ENCODE measurements around the gene SMG9. TPM values are rescaled to one million over a fixed set of nuclear protein-coding genes. Genes with fewer than 3 reads are reported as not detected.

Gene SMG9
- total RNA-seq, 1 donor from 2014 or later, result 71.9 TPM

- intact Hi-C loops (cut with micrococcal nuclease), result no loop called here
Measured at GRCh38 chr19:43726736-43727592, 27.8 kb downstream of the SMG9 start.

GRCh38 chr19:43725468-43725867 is 29.3 kb downstream of the SMG9 start:
- intact Hi-C loops (cut with micrococcal nuclease), result no loop called here

GRCh38 chr19:43724896-43725295 is 29.9 kb downstream of the SMG9 start:
- intact Hi-C loops (cut with micrococcal nuclease), result loop anchor here (5.0 kb wide), 1 partner anchor 118 kb away; no protein-coding TSS in a partner anchor

- intact Hi-C loops (cut with micrococcal nuclease), result loop anchor here (5.0 kb wide), 1 partner anchor 116 kb away; no protein-coding TSS in a partner anchor
Measured at GRCh38 chr19:43723588-43723987, 31.2 kb downstream of the SMG9 start.

GRCh38 chr19:43721469-43722048 is 33.2 kb downstream of the SMG9 start:
- intact Hi-C loops (cut with micrococcal nuclease), result loop anchor here (5.0 kb wide), 1 partner anchor 114 kb away; no protein-coding TSS in a partner anchor

DNA sequence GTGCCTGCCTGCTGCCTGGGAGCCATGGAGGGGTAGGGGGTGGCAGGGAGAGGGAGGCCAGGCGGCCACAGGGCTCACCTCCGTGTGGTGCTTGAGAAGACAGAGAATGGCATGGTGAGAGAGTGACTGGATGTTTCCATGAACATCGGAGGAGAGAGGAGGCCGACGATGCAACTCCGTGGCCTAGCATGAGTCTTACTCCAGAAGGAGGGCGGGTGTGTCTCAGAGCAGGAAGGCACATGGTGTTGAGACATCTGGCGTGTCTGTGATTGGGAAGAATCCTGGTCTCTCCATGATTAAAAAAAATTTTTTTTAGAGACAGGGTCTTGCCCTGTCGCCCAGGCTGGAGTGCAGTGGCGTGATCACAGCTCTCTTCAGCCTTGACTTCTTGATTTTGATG is 33.8 kb downstream of the SMG9 start:
- intact Hi-C loops (cut with micrococcal nuclease), result loop anchor here (5.0 kb wide), 1 partner anchor 114 kb away; no protein-coding TSS in a partner anchor

DNA sequence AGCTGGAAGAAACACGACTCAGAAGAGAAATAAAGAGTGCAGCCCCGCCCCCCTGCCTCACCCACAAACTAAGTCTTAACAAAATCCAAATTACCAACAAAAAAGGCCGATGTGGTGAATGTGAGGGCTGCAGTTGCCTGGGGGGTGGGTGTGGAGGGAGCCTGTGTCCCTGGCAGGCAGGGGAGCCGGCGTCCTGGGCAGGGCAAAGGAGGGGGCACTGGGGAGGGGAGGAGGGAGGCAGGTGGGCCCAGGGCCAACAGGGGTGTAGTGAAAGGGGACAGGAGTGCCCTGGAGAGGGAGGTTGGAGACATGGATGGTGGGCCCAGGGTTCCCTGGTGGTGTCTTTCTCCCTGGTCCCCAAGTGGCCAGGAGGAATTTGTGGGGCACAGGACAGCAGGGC is 34.8 kb downstream of the SMG9 start:
- intact Hi-C loops (cut with micrococcal nuclease), result loop anchor here (5.0 kb wide), 1 partner anchor 113 kb away; no protein-coding TSS in a partner anchor

GRCh38 chr19:43719378-43719868 is 35.3 kb downstream of the SMG9 start:
- intact Hi-C loops (cut with micrococcal nuclease), result no loop called here

GRCh38 chr19:43718627-43719377 is 36.0 kb downstream of the SMG9 start:
- intact Hi-C loops (cut with micrococcal nuclease), result no loop called here

DNA sequence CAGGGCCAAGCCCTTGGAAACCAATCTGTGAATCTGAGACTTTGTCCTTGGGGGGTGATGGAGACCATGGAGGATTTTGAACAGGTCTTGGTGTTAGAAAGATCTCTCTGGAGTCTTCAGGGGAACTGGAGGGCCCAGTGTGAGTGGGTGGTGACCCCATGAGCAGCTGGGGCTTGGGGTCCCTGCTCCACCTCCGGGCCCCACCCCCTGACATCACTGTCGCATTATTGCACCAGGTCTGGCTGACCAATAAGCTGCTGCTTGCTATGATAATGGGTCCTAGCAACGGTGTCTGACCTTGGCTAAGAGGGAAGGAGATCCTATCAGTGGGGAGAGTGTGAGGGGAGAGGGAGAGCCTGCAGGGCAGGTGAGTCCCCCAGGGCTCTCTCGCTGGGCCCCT is 39.0 kb downstream of the SMG9 start, which contains the start of gene IRGC:
Gene IRGC (plus strand): TSS at position 301 of the 400 bp plus-strand sequence. CDS start 2,483 bp downstream, outside the sequence.
- intact Hi-C loops (cut with micrococcal nuclease), result no loop called here

DNA sequence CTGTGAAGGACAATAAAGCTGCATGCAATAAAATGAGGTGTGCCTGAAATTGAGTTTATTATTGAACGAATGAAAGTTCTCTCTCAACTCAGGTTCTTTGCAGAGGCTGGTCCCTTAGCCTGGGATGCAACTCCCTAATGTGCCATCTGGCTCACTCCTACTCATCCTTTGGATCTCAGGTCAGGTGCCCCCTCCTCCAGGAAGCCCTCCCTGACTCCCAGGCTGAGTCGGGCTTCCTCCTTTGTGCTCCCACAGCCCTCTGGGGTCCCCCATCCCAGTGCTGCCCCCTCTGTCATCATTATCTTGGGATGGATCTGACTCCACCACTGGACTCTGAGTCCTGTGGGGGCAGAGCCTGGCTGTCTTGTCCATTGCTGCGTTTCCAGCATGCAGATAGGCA is 41.6 kb downstream of the SMG9 start:
- intact Hi-C loops (cut with micrococcal nuclease), result no loop called here

GRCh38 chr19:43711751-43712355 is 42.9 kb downstream of the SMG9 start:
- intact Hi-C loops (cut with micrococcal nuclease), result no loop called here

GRCh38 chr19:43708716-43709115 is 46.0 kb downstream of the SMG9 start:
- intact Hi-C loops (cut with micrococcal nuclease), result no loop called here

DNA sequence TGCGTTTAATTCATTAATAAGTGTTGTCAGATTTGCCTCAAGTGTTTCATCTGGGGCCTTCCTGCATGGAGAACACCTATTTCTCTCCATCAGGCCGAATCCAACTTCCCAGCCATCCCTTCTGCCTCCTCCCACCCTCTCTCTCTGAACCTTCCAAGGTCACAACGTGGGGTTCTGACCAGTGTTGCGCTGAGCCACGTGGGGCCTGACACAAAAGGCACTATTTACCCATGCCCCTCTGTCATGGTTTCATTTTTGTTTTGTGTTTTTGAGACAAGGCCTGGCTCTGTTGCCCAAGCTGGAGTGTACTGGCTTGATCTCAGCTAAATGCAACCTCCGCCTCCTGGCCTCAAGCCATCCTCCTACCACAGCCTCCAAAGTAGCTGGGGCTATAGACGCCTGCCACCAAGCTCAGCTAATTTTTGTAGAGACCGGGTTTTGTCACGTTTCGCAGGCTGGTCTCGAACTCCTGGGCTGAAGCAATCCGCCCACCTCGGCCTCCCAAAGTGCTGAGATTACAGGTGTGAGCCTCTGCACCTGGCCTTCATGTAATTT is 47.5 kb downstream of the SMG9 start:
- intact Hi-C loops (cut with micrococcal nuclease), result no loop called here

DNA sequence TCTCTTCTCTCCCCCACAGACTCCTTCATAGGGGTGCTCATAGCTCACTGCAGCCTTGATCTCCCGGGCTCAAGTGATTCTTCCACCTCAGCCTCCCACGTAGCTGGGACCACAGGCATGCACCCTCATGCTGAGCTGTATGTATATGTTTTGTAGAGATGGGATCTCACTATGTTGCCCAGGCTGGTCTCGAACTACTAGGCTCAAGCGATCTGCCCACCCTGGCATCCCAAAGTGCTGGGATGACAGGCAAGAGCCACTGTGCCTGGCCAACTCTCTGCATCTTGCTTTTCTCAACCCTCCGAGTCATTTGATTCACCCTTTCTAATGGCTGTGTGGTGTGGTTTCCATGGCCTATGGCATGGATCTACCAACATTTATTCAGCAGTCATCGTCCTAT is 49.0 kb downstream of the SMG9 start:
- intact Hi-C loops (cut with micrococcal nuclease), result no loop called here

- intact Hi-C loops (cut with micrococcal nuclease), result no loop called here
Measured at GRCh38 chr19:43704002-43704705, 50.6 kb downstream of the SMG9 start.

GRCh38 chr19:43700395-43701000 is 54.3 kb downstream of the SMG9 start:
- intact Hi-C loops (cut with micrococcal nuclease), result no loop called here

DNA sequence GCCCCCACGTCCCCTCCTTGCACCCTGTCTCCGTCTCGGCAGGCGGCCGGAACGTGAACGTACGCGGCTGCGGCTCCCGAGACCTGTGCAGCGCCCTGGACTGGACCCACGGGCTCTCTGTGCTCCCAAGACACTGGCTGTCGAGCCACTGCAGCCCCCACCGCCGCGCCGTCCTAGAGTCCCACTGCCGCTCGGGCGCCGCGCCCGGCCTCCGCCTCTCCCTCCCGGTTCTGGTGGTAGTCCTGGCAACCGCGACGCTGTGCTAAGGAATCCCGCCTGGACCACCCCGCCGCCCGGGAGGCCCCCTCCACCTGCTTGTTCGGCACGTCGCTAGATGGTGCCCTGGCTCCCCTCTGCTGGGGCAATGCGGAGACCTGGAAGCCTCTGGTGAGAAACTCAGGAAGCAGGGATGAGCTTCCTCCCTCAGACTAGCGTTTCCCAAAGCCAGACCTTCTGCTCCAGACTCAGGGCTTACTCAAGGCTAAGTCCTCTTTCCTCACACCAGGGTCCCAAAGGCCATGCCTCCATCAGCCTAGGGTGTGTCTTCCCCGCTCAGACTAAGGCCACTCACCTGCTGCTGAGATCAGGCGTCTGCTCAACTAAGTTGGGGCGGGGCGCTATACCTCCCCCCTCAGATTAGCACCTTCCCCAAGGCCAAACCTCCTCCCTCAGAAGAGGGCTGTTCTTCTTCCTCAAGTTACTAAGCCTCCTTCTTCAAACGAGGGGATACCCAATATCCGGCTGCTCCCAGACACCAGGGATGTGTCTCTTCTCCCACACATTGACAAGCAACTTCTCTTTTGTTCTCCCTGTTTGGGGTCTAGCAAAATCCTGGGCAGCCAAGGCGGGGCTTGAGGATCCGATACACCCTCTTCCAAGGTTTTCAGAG is 55.0 kb downstream of the SMG9 start:
- intact Hi-C loops (cut with micrococcal nuclease), result no loop called here

DNA sequence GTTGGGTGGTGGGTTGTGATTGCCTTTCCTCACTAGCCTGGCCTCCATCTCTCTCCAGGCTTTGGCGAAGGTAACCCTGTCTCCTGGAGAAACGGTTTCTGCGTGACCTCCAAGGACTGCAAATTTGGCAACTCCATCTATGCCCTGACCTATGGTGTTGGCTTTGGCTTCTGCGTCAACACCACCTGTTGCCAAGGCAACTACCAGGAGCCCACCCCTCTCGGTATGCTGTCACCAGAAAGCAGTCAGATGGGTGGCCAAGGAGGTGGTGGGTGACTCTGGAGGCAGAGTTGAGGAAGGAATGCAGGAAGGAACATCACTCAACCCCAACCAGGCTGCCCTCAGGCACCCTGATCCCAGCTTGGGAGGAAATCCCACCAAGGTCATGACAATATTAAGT is 57.5 kb downstream of the SMG9 start:
- intact Hi-C loops (cut with micrococcal nuclease), result no loop called here
